ENCODE data around the gene VAV2.

Gene VAV2

GRCh38 chr9:133973111-133973790, 18.9 kb downstream of the VAV2 start:
- in situ Hi-C loops (cut with MboI; ENCODE audit: low pct_unique_long_range_greater_than_20kb, low sequenced_read_pairs, unreplicated experiment) = no loop called here
- peak; percentile 45 for DNase-seq (ENCODE audit: low spot score)

GRCh38 chr9:133971981-133972941, 19.9 kb downstream of the VAV2 start:
- in situ Hi-C loops (cut with MboI; ENCODE audit: low pct_unique_long_range_greater_than_20kb, low sequenced_read_pairs, unreplicated experiment) = no loop called here
- TF ChIP-seq CTCF (IDR thresholded peaks at IDR 0.05; ENCODE audit: extremely low read depth, insufficient read depth, missing control alignments) = no peak
- no peak for DNase-seq (ENCODE audit: low spot score)

More at GRCh38 chr9:133973111-133973790, 18.9 kb downstream of the VAV2 start:
- TF ChIP-seq CTCF (IDR thresholded peaks at IDR 0.05; ENCODE audit: extremely low read depth, insufficient read depth, missing control alignments) = no peak

- TF ChIP-seq CTCF (IDR thresholded peaks at IDR 0.05; ENCODE audit: extremely low read depth, insufficient read depth, missing control alignments) = no peak
- in situ Hi-C loops (cut with MboI; ENCODE audit: low pct_unique_long_range_greater_than_20kb, low sequenced_read_pairs, unreplicated experiment) = no loop called here
- peak; percentile 58 for DNase-seq (ENCODE audit: low spot score)
Observed at GRCh38 chr9:133971121-133971951, 20.8 kb downstream of the VAV2 start.

- no peak for DNase-seq (ENCODE audit: low spot score)
- in situ Hi-C loops (cut with MboI; ENCODE audit: low pct_unique_long_range_greater_than_20kb, low sequenced_read_pairs, unreplicated experiment) = no loop called here
- no peak for TF ChIP-seq CTCF (IDR thresholded peaks at IDR 0.05; ENCODE audit: extremely low read depth, insufficient read depth, missing control alignments)
Observed at GRCh38 chr9:133970581-133971058, 21.5 kb downstream of the VAV2 start.

- no peak for DNase-seq (ENCODE audit: low spot score)
- no peak for TF ChIP-seq CTCF (IDR thresholded peaks at IDR 0.05; ENCODE audit: extremely low read depth, insufficient read depth, missing control alignments)
- in situ Hi-C loops (cut with MboI; ENCODE audit: low pct_unique_long_range_greater_than_20kb, low sequenced_read_pairs, unreplicated experiment) = no loop called here
Observed at GRCh38 chr9:133969681-133970580, 22.2 kb downstream of the VAV2 start.

Data from GM13977 (cell line).